Right atrium auricular region (tissue), 2 donors: ENCODE results near the gene ZNF595. TPM values are rescaled to one million over a fixed set of nuclear protein-coding genes. Genes with fewer than 3 reads are reported as not detected.
"Not testable (repeated sequence)": the region's sequence is repeated elsewhere in the genome, so short reads cannot be mapped to it uniquely, and the experiment has no call there.

Experiments used
- DNase-seq: peaks from one replicate; pipeline ENCODE4 v3.0.0-alpha.2; 2019; ENCODE audit warnings: low spot score
- H3K27ac ChIP-seq, 2 donors: fragments of 200-600 bp; sonication (generic); 1 replicate in 1 of 2; 2 replicates in 1 of 2; pipeline ENCODE4 v1.5.1; 2016 to 2019
- H3K27me3 ChIP-seq, 2 donors: fragments of 200-600 bp; sonication (generic); one replicate each; pipeline versions ENCODE4 v1.5.1 to v1.6.0; 2017 to 2019
- H3K36me3 ChIP-seq: fragments of 200-600 bp; sonication (generic); one replicate; pipeline ENCODE4 v1.5.1; 2016
- H3K4me1 ChIP-seq, 2 donors: fragments of 200-600 bp; sonication (generic); one replicate each; pipeline versions ENCODE4 v1.5.1 to v1.6.0; 2017 to 2019
- H3K4me3 ChIP-seq, 2 donors: fragments of 200-600 bp; sonication (generic); 1 replicate in 1 of 2; 2 replicates in 1 of 2; pipeline ENCODE4 v1.5.1; 2017 to 2019; ENCODE audit warnings: mild to moderate bottlenecking in 1 of 2, moderate library complexity in 1 of 2
- H3K9me3 ChIP-seq, 2 donors: fragments of 200-600 bp; sonication (generic); one replicate each; pipeline ENCODE4 v1.5.1; 2019
- total RNA-seq, 2 donors: library from RNA; depleted of rRNA; stranded (reverse); fragments of >200 nt; gene quantifications; one replicate each; pipeline ENCODE4 v1.1.0, GENCODE V29; 2016

The ZNF595 gene
- 10 to 100 TPM in 1 of 2 donors, 1 to 10 TPM in 1; 7.4 to 18.1 TPM for total RNA-seq

- H3K36me3 ChIP-seq, H3K27me3 ChIP-seq, H3K4me1 ChIP-seq, H3K9me3 ChIP-seq: not testable (repeated sequence)
- peak; percentile 65 for DNase-seq
- H3K27ac ChIP-seq: peak within 1 kb of the TSS in 1 of 2 donors; percentile 37
- H3K4me3 ChIP-seq: peak within 1 kb of the TSS; percentile 35
These were observed at the start of gene ZNF595 for GRCh38 chr4:52804-53479. ZNF595 (plus strand) TSS chr4:53321; CDS start chr4:53489, 168 bp downstream.

GRCh38 chr4:9937-10870 is 42.9 kb upstream of the ZNF595 start:
- H3K9me3 ChIP-seq, H3K27me3 ChIP-seq, H3K36me3 ChIP-seq, H3K27ac ChIP-seq, H3K4me1 ChIP-seq, DNase-seq, H3K4me3 ChIP-seq: not testable (repeated sequence)

DNA sequence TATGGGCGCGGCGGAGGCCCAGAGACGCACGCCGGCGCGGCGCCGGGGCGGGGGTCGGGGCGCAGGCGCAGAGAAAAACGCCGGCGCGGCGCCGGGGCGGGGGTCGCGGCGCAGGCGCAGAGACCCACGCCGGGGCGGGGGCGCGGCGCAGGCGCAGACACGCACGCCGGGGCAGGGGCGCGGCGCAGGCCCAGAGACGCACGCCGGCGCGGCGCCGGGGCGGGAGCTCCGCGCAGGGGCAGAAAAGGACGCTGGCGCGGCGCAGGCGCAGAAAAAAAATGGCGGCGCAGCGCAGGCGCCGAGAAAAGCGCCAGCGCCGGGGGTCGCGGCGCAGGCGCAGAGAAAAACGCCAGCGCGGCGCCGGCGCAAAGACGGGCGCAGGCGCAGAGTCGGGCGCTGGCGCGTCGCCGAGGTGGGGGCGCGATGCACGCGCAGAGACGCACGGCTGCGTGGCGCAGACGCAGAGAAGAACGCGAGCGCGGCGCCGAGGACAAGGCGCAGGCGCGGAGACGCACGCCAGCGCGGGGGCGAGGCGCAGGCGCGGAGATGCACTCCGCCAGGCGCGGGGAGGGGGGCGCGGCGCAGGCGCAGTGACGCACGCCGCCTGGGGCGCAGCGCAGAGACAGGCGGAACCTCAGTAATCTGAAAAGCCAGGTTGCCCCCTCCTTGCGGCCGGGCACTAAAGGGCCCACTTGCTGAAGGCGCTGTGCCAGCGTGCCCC is 41.9 kb upstream of the ZNF595 start:
- not testable (repeated sequence) for H3K4me3 ChIP-seq, H3K27ac ChIP-seq, H3K4me1 ChIP-seq, H3K36me3 ChIP-seq, H3K27me3 ChIP-seq, H3K9me3 ChIP-seq, DNase-seq

DNA sequence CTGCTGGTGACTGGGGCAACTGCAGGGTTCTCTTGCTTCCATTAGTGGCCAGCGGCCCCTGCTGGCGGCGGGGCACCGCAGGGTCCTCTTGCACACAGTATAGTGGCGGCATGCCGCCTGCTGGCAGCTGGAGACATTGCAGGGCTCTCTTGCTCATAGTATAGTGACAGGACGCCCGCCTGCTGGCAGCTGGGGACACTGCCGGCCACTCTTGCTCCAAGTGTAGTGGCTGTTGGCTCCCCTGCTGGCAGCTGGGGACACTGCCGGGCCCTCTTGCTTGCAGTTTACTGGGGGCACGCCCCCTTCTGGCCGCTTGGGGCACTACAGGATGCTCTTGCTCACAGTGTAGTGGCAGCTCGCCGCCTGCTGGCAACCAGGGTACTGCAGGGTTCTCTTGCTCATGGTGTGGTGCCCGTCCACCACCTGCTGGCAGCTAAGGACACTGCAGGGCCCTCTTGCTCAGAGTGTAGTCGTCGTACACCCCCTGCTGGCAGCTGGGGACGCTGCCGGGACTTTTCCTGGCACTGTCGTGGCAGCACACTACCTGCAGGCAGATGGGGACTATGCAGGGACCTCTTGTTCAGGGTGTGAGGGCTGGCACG is 41.2 kb upstream of the ZNF595 start:
- not testable (repeated sequence) for H3K9me3 ChIP-seq, DNase-seq, H3K4me1 ChIP-seq, H3K27ac ChIP-seq, H3K27me3 ChIP-seq, H3K4me3 ChIP-seq, H3K36me3 ChIP-seq

- H3K36me3 ChIP-seq, DNase-seq, H3K9me3 ChIP-seq: not testable (repeated sequence)
These were observed 35.0 kb upstream of the ZNF595 start for GRCh38 chr4:18128-18527.

DNA sequence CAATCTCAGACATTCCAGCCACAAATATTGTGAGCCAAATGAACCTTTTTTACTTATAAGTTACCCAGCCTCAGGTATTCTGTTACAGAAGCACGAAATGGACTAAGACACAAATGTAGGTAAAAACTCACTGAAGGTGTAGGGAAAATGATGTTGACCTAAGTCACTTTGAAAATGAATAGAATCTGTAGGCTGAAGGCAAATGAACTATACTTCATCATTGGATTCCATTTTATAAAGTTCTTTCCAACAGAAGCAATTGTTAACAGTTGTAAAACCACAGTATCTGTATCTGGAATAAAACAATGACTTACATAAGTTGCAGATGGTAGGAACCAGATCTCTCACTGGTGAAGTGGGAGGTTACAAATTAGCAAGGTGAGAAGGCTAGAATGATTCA is 34.5 kb upstream of the ZNF595 start:
- H3K27me3 ChIP-seq, DNase-seq, H3K27ac ChIP-seq, H3K4me3 ChIP-seq, H3K9me3 ChIP-seq, H3K4me1 ChIP-seq, H3K36me3 ChIP-seq: not testable (repeated sequence)

More at GRCh38 chr4:18128-18527, 35.0 kb upstream of the ZNF595 start:
- H3K4me1 ChIP-seq, H3K27me3 ChIP-seq, H3K27ac ChIP-seq, H3K4me3 ChIP-seq: not testable (repeated sequence)

DNA sequence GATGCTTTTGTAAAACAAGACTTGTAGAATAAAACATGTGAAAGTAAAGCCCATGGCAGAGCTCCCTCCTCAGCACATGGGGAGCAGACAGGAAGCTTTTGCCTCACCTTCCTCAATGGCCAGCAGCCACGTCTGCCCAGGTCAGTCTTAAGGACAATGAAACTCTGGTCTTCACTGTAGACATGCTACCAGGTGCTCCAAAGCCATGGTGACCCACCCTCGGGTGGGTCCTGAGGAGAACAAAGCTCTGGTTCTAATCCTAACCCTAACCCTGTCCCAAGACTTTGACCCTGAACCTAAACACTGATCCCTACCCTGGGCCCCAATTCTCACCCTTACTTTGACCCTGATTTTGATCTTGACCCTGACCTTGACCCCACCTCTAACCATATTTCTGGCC is 30.2 kb upstream of the ZNF595 start:
- H3K9me3 ChIP-seq, H3K4me1 ChIP-seq, H3K27ac ChIP-seq, H3K36me3 ChIP-seq, H3K4me3 ChIP-seq, DNase-seq, H3K27me3 ChIP-seq: not testable (repeated sequence)

GRCh38 chr4:24359-24758 is 28.8 kb upstream of the ZNF595 start:
- not testable (repeated sequence) for H3K36me3 ChIP-seq, H3K4me1 ChIP-seq, DNase-seq

DNA sequence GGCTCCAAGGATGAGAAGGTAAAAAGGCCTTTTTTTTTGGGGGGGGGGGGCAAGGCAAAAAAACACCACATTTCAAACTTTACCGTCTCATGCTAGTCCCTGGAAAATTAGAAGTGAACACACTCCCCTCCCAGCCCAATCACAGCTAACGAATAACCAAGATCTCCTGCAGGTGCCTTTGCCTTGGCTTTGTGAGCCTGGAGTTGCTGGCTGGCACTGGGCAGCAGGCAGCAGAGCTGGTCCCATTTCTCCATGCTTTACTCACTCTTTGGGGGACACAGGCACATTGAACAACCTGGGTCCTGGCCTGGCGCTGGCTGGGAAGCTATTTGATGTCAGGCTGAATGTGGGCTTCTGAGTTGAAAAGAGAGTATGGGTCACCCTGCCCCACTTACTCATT is 25.6 kb upstream of the ZNF595 start:
- not testable (repeated sequence) for H3K9me3 ChIP-seq, H3K4me3 ChIP-seq, DNase-seq, H3K27me3 ChIP-seq, H3K36me3 ChIP-seq, H3K27ac ChIP-seq, H3K4me1 ChIP-seq

More at GRCh38 chr4:24359-24758, 28.8 kb upstream of the ZNF595 start:
- not testable (repeated sequence) for H3K27me3 ChIP-seq, H3K27ac ChIP-seq, H3K4me3 ChIP-seq, H3K9me3 ChIP-seq
